SU-DHL-6 (cell line): ENCODE data around the gene INO80C.

Source experiments
- CTCF ChIP-seq: fragments of 200-600 bp; sonication (generic); IDR thresholded peaks from one replicate; pipeline ENCODE4 v1.5.1; 2017; ENCODE audit warnings: antibody characterized with exemption, mild to moderate bottlenecking, low read length, moderate library complexity; ENCODE audit not compliant: insufficient read depth, poor library complexity, severe bottlenecking
- EZH2phosphoT487 ChIP-seq: fragments of 200-600 bp; sonication (generic), shearing (Covaris generic); conservative IDR thresholded peaks from 2 replicates; pipeline ENCODE4 v1.6.1; 2018; ENCODE audit warnings: mild to moderate bottlenecking, antibody characterized with exemption, low read length, moderate library complexity, mixed read lengths

- TF ChIP-seq CTCF (no peak), EZH2phosphoT487 (no peak)
Observed at GRCh38 chr18:35516351-35516750, 18.6 kb upstream of the INO80C start.
